Neural cell (in vitro differentiated cells): ENCODE measurements around the gene ZNF248. TPM values are rescaled to one million over a fixed set of nuclear protein-coding genes. Genes with fewer than 3 reads are reported as not detected.

ENCODE experiments used
- H2AFZ ChIP-seq: fragments of 200-600, 300-800 bp; sonication (generic), shearing (Covaris generic); 2 replicates; pipeline ENCODE4 v1.6.0; 2014; ENCODE audit warnings: low read depth, mild to moderate bottlenecking, antibody characterized with exemption, low read length, moderate library complexity
- H3F3A ChIP-seq: fragments of 200-600 bp; shearing (Covaris generic); 2 replicates; pipeline ENCODE4 v1.6.1; 2016; ENCODE audit warnings: mild to moderate bottlenecking, moderate library complexity, mixed read lengths, antibody characterized with exemption, low read length; ENCODE audit not compliant: insufficient read depth, poor library complexity, severe bottlenecking
- H3K27ac ChIP-seq: fragments of 200-600, 300-800 bp; sonication (generic), shearing (Covaris generic); 2 replicates; pipeline ENCODE4 v1.5.1; 2014; ENCODE audit warnings: mild to moderate bottlenecking, low read length, moderate library complexity
- H3K27me3 ChIP-seq: fragments of 300-800, 200-600 bp; sonication (generic), shearing (Covaris generic); 2 replicates; pipeline ENCODE4 v1.6.0; 2014; ENCODE audit warnings: mild to moderate bottlenecking, low read depth, low read length, moderate library complexity; ENCODE audit not compliant: insufficient read depth
- H3K36me3 ChIP-seq: fragments of 300-800, 200-600 bp; sonication (generic), shearing (Covaris generic); 2 replicates; pipeline ENCODE4 v1.5.1; 2014; ENCODE audit warnings: mild to moderate bottlenecking, antibody characterized with exemption, low read length, moderate library complexity; ENCODE audit not compliant: insufficient read depth
- H3K4me2 ChIP-seq: fragments of 300-800, 200-600 bp; sonication (generic), shearing (Covaris generic); 2 replicates; pipeline ENCODE4 v1.6.0; 2014; ENCODE audit warnings: mild to moderate bottlenecking, low read length
- H3K4me3 ChIP-seq: fragments of 300-800, 200-600 bp; sonication (generic), shearing (Covaris generic); 2 replicates; pipeline ENCODE4 v1.5.1; 2014; ENCODE audit warnings: mild to moderate bottlenecking, low read length, moderate library complexity
- H3K79me2 ChIP-seq: fragments of 200-600 bp; shearing (Covaris generic); replicated peaks from 2 replicates; pipeline ENCODE4 v1.6.0; 2014; ENCODE audit warnings: mild to moderate bottlenecking, low read length, moderate library complexity; ENCODE audit not compliant: insufficient read depth
- H3K9ac ChIP-seq: fragments of 300-800, 200-600 bp; sonication (generic), shearing (Covaris generic); 2 replicates; pipeline ENCODE4 v1.6.1; 2016; ENCODE audit warnings: mild to moderate bottlenecking, low read length, mixed read lengths
- H3K9me2 ChIP-seq: fragments of 200-600 bp; shearing (Covaris generic); 2 replicates; pipeline ENCODE4 v1.6.1; 2016; ENCODE audit warnings: mild to moderate bottlenecking, low read length, mixed read lengths; ENCODE audit not compliant: insufficient read depth
- H3K9me3 ChIP-seq: fragments of 200-600, 300-800 bp; sonication (generic), shearing (Covaris generic); 2 replicates; pipeline ENCODE4 v1.6.1; 2016; ENCODE audit warnings: mild to moderate bottlenecking, mixed run types, low read length, moderate library complexity, mixed read lengths
- H4K20me1 ChIP-seq: fragments of 200-600 bp; shearing (Covaris generic); 2 replicates; pipeline ENCODE4 v1.6.1; 2016; ENCODE audit warnings: mild to moderate bottlenecking, mixed run types; ENCODE audit not compliant: insufficient read depth
- CTCF ChIP-seq: fragments of 450-650 bp; IDR thresholded peaks from 2 replicates; pipeline ENCODE4 v1.5.1; 2014; ENCODE audit warnings: antibody characterized with exemption, mild to moderate bottlenecking, moderate library complexity; ENCODE audit not compliant: poor library complexity, severe bottlenecking
- EP300 ChIP-seq: fragments of 450-650 bp; conservative IDR thresholded peaks from 2 replicates; pipeline ENCODE4 v1.6.1; 2014; ENCODE audit warnings: antibody characterized with exemption, mild to moderate bottlenecking, moderate library complexity; ENCODE audit not compliant: poor library complexity, severe bottlenecking
- EZH2 ChIP-seq: fragments of 200-600, 300-800 bp; shearing (Covaris generic), sonication (generic); IDR thresholded peaks from 2 replicates; pipeline ENCODE4 v1.6.1; 2014; ENCODE audit warnings: antibody characterized with exemption, low read length, borderline replicate concordance, mild to moderate bottlenecking; ENCODE audit not compliant: insufficient read depth, poor library complexity, severe bottlenecking
- MXI1 ChIP-seq: fragments of 450-650 bp; conservative IDR thresholded peaks from 2 replicates; pipeline ENCODE4 v1.6.1; 2014; ENCODE audit warnings: antibody characterized with exemption, mild to moderate bottlenecking; ENCODE audit not compliant: poor library complexity, severe bottlenecking
- POLR2AphosphoS5 ChIP-seq: IDR thresholded peaks from 2 replicates; pipeline ENCODE4 v1.6.1; 2012
- RAD21 ChIP-seq: fragments of 450-650 bp; conservative IDR thresholded peaks from 2 replicates; pipeline ENCODE4 v1.6.1; 2014; ENCODE audit warnings: antibody characterized with exemption, mild to moderate bottlenecking, moderate library complexity
- SMC3 ChIP-seq: fragments of 450-650 bp; conservative IDR thresholded peaks from 2 replicates; pipeline ENCODE4 v1.6.1; 2014; ENCODE audit warnings: antibody characterized with exemption, mild to moderate bottlenecking, moderate library complexity; ENCODE audit not compliant: poor library complexity
- TAF1 ChIP-seq: IDR thresholded peaks from 2 replicates; pipeline ENCODE4 v1.6.1; 2012; ENCODE audit warnings: low read depth
- polyA plus RNA-seq: library from polyadenylated mRNA; depleted of rRNA; stranded (reverse); fragments of >200 nt; gene quantifications from 2 replicates; pipeline ENCODE4 v1.2.3, GENCODE V29; 2014
- TF ChIP-seq, protein P1 (sequence below): IDR thresholded peaks from 2 replicates; pipeline ENCODE4 v1.6.1; 2012; ENCODE audit warnings: borderline replicate concordance

Gene ZNF248
- polyA plus RNA-seq, 1 donor from 2014 or later: 0.24 TPM

DNA sequence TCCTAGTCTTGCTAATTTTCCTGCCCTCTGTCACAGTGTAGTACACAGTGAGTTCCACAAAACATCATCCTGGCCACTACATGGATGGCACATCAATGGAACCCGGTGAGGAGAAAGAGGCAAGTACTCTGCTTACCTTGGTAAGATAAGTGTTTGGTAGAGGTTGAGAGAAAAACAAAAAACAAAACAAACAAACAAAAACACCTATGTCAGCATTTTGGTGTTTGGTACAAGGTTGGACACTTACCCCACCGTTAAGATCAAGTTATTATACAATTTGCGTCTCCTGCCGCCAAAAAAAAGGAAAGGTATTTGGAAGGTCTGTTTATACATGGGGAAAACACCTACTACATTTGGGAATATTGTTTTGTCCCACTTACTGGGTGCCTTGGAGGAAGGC, 72.7 kb downstream of the ZNF248 start:
- Histone ChIP-seq H3K79me2 (no peaks in the 10 kb centered on the region), H3K36me3 (no peaks in the 10 kb centered on the region), H3K27ac (no peak overlapping the region), H3K4me3 (no peak overlapping the region), H3K9me2 (no peaks in the 10 kb centered on the region), H3K9me3 (peaks cover 10% of the 10 kb centered on the region), H4K20me1 (no peaks in the 10 kb centered on the region), H2AFZ (no peak overlapping the region), H3K4me2 (no peak overlapping the region), H3F3A (no peaks in the 10 kb centered on the region), H3K9ac (no peak overlapping the region), H3K27me3 (no peaks in the 10 kb centered on the region)
- TF ChIP-seq RAD21: no peak
- no peak for TF ChIP-seq POLR2AphosphoS5
- no peak for TF ChIP-seq SMC3
- TF ChIP-seq TAF1: no peak
- no peak for TF ChIP-seq CTCF
- TF ChIP-seq MXI1: no peak
- TF ChIP-seq, protein P1, sequence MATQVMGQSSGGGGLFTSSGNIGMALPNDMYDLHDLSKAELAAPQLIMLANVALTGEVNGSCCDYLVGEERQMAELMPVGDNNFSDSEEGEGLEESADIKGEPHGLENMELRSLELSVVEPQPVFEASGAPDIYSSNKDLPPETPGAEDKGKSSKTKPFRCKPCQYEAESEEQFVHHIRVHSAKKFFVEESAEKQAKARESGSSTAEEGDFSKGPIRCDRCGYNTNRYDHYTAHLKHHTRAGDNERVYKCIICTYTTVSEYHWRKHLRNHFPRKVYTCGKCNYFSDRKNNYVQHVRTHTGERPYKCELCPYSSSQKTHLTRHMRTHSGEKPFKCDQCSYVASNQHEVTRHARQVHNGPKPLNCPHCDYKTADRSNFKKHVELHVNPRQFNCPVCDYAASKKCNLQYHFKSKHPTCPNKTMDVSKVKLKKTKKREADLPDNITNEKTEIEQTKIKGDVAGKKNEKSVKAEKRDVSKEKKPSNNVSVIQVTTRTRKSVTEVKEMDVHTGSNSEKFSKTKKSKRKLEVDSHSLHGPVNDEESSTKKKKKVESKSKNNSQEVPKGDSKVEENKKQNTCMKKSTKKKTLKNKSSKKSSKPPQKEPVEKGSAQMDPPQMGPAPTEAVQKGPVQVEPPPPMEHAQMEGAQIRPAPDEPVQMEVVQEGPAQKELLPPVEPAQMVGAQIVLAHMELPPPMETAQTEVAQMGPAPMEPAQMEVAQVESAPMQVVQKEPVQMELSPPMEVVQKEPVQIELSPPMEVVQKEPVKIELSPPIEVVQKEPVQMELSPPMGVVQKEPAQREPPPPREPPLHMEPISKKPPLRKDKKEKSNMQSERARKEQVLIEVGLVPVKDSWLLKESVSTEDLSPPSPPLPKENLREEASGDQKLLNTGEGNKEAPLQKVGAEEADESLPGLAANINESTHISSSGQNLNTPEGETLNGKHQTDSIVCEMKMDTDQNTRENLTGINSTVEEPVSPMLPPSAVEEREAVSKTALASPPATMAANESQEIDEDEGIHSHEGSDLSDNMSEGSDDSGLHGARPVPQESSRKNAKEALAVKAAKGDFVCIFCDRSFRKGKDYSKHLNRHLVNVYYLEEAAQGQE: no peak
- no peak for TF ChIP-seq EP300
- TF ChIP-seq EZH2: no peak

- Histone ChIP-seq H3K27me3 (no peaks in the 10 kb centered on the region), H4K20me1 (no peaks in the 10 kb centered on the region), H3K27ac (no peak overlapping the region), H3K9ac (no peak overlapping the region), H3K4me3 (no peak overlapping the region), H3F3A (no peaks in the 10 kb centered on the region), H3K4me2 (no peak overlapping the region), H2AFZ (no peak overlapping the region), H3K79me2 (no peaks in the 10 kb centered on the region), H3K9me2 (no peaks in the 10 kb centered on the region), H3K9me3 (peaks cover 10% of the 10 kb centered on the region), H3K36me3 (no peaks in the 10 kb centered on the region)
- TF ChIP-seq RAD21 (no peak), EZH2 (no peak), SMC3 (no peak), POLR2AphosphoS5 (no peak), CTCF (no peak), EP300 (no peak), MXI1 (no peak), TAF1 (no peak)
- TF ChIP-seq, protein P1: no peak
Measured at GRCh38 chr10:37780536-37780935, 76.9 kb downstream of the ZNF248 start.
